ENCODE results near the gene HDAC10. TPM values are rescaled to one million over a fixed set of nuclear protein-coding genes. Genes with fewer than 3 reads are reported as not detected.
A peak's percentile ranks its signal among the peaks of the same experiment; 100 is the strongest.

HDAC10 gene
- total and polyA plus RNA-seq, 7 donors, result 4.3 to 19.4 (median 13.5) TPM

DNA sequence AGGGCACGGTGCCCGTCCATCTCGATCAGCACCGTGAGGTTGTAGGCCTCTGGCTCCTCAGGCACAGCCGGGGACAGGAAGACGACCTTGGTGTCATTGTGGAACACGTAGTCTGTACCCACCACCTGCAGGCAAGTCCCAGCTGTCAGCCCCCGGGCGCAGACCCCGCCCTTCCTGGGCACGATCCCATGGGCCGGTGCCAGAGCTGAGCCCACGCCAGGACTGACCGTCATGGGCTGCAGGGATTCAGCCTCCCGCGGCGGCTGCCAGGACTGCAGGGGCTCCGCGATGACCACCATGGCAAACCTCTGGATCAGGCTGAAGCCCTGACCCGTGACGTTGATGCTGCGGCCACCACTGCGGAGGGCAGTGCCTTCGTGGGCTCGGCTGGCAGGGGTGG lies 30.9 kb upstream of the HDAC10 start:
- ATAC-seq, result peak; percentile 52 to 63 (median 58)
- no peak for DNase-seq
- no peak overlapping the region for H3K27ac ChIP-seq
- no peaks in the 10 kb centered on the region for H3K9me3 ChIP-seq
- H3K4me3 ChIP-seq, result no peak overlapping the region
- no peaks in the 10 kb centered on the region for H3K4me1 ChIP-seq
- WGBS, 3 donors, result 35 to 59% (median 36%) methylated on average over 25 of the region's 25 CpGs
- TF ChIP-seq CTCF (IDR thresholded peaks at IDR 0.05), result no peak
- intact Hi-C loops (cut with DNase I), result no loop called here
- H3K36me3 ChIP-seq (ENCODE audit: insufficient read depth in 1 of 2, low read depth in 1 of 2), result peaks cover 0 to 81% of the 10 kb centered on the region in 2 donors
- H3K27me3 ChIP-seq (ENCODE audit: insufficient read depth in 3 of 3, low read length in 2 of 3), result peaks cover 0 to 3% (median 0%) of the 10 kb centered on the region in 3 donors

DNA sequence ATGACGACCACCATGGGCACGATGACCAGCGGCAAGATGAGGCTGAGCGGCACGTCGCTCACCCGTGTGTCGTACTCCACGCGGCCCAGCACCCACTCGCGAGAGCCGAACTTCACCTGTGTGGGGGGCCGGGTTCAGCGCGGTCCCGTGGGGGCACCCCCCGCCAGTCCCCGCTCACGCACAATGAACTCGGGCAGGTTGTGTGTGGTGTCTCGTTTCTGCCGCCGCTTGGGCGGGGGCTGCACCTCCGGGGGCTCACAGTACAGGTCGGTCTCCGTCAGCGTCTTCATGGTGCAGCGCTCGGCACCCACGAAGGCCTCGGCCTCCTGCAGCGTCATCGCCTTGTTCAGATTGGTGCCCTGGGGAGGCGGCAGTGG lies 30.3 kb upstream of the HDAC10 start:
- WGBS, 3 donors, result 94 to 98% (median 94%) methylated on average over 28 to 36 of the region's 36 CpGs
- Histone ChIP-seq H3K4me1 (no peaks in the 10 kb centered on the region), H3K27ac (no peak overlapping the region), H3K9me3 (no peaks in the 10 kb centered on the region), H3K27me3 (ENCODE audit: insufficient read depth in 3 of 3, low read length in 2 of 3) (peaks cover 0 to 3% (median 0%) of the 10 kb centered on the region in 3 donors), H3K36me3 (ENCODE audit: insufficient read depth in 1 of 2, low read depth in 1 of 2) (peaks cover 0 to 79% of the 10 kb centered on the region in 2 donors), H3K4me3 (no peak overlapping the region)
- no peak for ATAC-seq
- no peak for DNase-seq
- intact Hi-C loops (cut with DNase I), result no loop called here
- TF ChIP-seq CTCF (IDR thresholded peaks at IDR 0.05), result no peak

DNA sequence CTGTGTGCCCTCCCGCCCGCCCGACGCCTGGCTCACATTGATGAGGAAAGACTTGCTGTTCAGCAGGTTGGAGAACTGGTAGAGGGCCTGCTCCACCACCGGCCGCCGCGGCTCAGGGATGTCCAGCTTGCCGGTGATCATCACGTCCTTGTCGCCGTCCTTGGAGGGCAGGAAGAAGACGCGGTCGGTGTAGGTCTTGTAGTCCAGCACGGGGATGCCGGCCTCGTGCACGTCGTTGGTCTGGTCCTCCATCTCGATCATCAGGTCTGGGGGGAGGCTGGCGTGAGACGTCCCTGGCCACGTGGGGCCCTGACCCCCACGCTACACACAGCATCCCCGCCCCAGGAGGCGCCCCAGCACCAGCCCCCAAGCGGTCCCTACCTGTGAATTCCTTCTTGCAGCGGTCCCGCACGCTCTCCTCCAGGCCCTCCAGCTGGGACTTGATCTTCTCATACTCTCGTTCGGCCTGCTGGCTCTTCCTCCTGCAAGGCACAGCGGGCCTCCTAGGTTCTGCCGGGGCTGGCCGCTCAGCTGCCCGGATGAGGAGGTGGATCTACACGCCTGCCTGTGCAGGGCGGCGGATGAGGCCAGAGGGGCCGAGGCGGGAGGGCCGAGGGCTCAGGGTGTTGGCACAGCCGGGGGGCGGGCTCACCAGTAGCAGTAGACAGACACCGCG lies 29.8 kb upstream of the HDAC10 start:
- no peak for ATAC-seq
- 95 to 96% (median 96%) methylated on average over 46 to 47 of the region's 47 CpGs for WGBS, 3 donors
- no peak for TF ChIP-seq CTCF (IDR thresholded peaks at IDR 0.05)

GRCh38 chr22:50280022-50280707 lies 29.1 kb upstream of the HDAC10 start:
- peaks cover 0 to 3% (median 0%) of the 10 kb centered on the region in 3 donors for H3K27me3 ChIP-seq (ENCODE audit: insufficient read depth in 3 of 3, low read length in 2 of 3)
- H3K36me3 ChIP-seq (ENCODE audit: insufficient read depth in 1 of 2, low read depth in 1 of 2), result peaks cover 0 to 77% of the 10 kb centered on the region in 2 donors
- no peaks in the 10 kb centered on the region for H3K9me3 ChIP-seq
- no peak overlapping the region for H3K27ac ChIP-seq
- intact Hi-C loops (cut with DNase I), result no loop called here
- ATAC-seq (no peak), DNase-seq (no peak)
- no peak for TF ChIP-seq CTCF (IDR thresholded peaks at IDR 0.05)
- 93 to 97% (median 95%) methylated on average over 37 to 38 of the region's 38 CpGs for WGBS, 3 donors
- no peaks in the 10 kb centered on the region for H3K4me1 ChIP-seq
- H3K4me3 ChIP-seq, result no peak overlapping the region

More for the DNA sequence above, 29.8 kb upstream of the HDAC10 start:
- H3K4me3 ChIP-seq, result no peak overlapping the region
- intact Hi-C loops (cut with DNase I), result no loop called here
- H3K4me1 ChIP-seq, result no peaks in the 10 kb centered on the region
- no peaks in the 10 kb centered on the region for H3K9me3 ChIP-seq
- no peak for DNase-seq
- H3K27ac ChIP-seq, result no peak overlapping the region
- H3K27me3 ChIP-seq (ENCODE audit: insufficient read depth in 3 of 3, low read length in 2 of 3), result peaks cover 0 to 3% (median 0%) of the 10 kb centered on the region in 3 donors
- peaks cover 0 to 75% of the 10 kb centered on the region in 2 donors for H3K36me3 ChIP-seq (ENCODE audit: insufficient read depth in 1 of 2, low read depth in 1 of 2)

All from psoas muscle (tissue), 8 donors.